HG03039 (cell line): ENCODE measurements around the gene HYOU1.
A peak's percentile ranks its signal among the peaks of the same experiment; 100 is the strongest.
"Not testable (repeated sequence)": the region's sequence is repeated elsewhere in the genome, so short reads cannot be mapped to it uniquely, and the experiment has no call there.

Experiments used
- ATAC-seq: cut with Tn5 transposase; IDR thresholded peaks from one replicate; pipeline ENCODE4 v1.9.1; 2021; ENCODE audit warnings: mild to moderate bottlenecking, moderate library complexity; ENCODE audit not compliant: unreplicated experiment

Gene HYOU1

GRCh38 chr11:119085437-119085847, 28.4 kb upstream of the HYOU1 start:
- no peak for ATAC-seq

- ATAC-seq, result peak; percentile 79
These were observed 27.8 kb upstream of the HYOU1 start, which contains the start of gene HMBS for GRCh38 chr11:119084663-119085436. Gene HMBS (plus strand): TSS chr11:119084881. CDS start chr11:119085034, 153 bp downstream.

- no peak for ATAC-seq
These were observed 24.8 kb upstream of the HYOU1 start for GRCh38 chr11:119081682-119082260.

- ATAC-seq, result no peak
These were observed 21.8 kb upstream of the HYOU1 start for GRCh38 chr11:119078675-119079420.

GRCh38 chr11:119077839-119078238, 20.8 kb upstream of the HYOU1 start:
- ATAC-seq, result no peak

- ATAC-seq, result peak; percentile 86
These were observed 10.6 kb upstream of the HYOU1 start, which contains the start of gene VPS11 for GRCh38 chr11:119067371-119068222. Gene VPS11 (plus strand): TSS chr11:119067818. CDS start chr11:119067824, 6 bp downstream.

- no peak for ATAC-seq
These were observed 8.4 kb upstream of the HYOU1 start for GRCh38 chr11:119065369-119065768.

GRCh38 chr11:119062779-119063178, 5.8 kb upstream of the HYOU1 start:
- ATAC-seq, result no peak

GRCh38 chr11:119061256-119061655, 4.3 kb upstream of the HYOU1 start:
- ATAC-seq, result no peak

- not testable (repeated sequence) for ATAC-seq
These were observed 2.1 kb upstream of the HYOU1 start for GRCh38 chr11:119059128-119059527.

GRCh38 chr11:119056421-119056999, 495 bp downstream of the HYOU1 start:
- peak; percentile 6 for ATAC-seq

GRCh38 chr11:119055901-119056300, 1.1 kb downstream of the HYOU1 start:
- no peak for ATAC-seq

GRCh38 chr11:119054418-119054817, 2.6 kb downstream of the HYOU1 start:
- no peak for ATAC-seq

GRCh38 chr11:119052163-119052814, 4.7 kb downstream of the HYOU1 start:
- no peak for ATAC-seq

- peak; percentile 53 for ATAC-seq
These were observed 5.4 kb downstream of the HYOU1 start for GRCh38 chr11:119051440-119052162.

- no peak for ATAC-seq
These were observed 7.9 kb downstream of the HYOU1 start for GRCh38 chr11:119049081-119049480.

GRCh38 chr11:119048644-119049043, 8.4 kb downstream of the HYOU1 start:
- ATAC-seq, result no peak

GRCh38 chr11:119047205-119047604, 9.8 kb downstream of the HYOU1 start:
- ATAC-seq, result no peak

- no peak for ATAC-seq
These were observed 10.5 kb downstream of the HYOU1 start for GRCh38 chr11:119046489-119046888.
